Activated CD8-positive, alpha-beta T cell treated with anti-CD3 and anti-CD28 coated beads, Interleukin-2, amount 10 ng/mL, durations not matched to agents 7 days and 5 days (primary cell): ENCODE data around the gene HYI. TPM values are rescaled to one million over a fixed set of nuclear protein-coding genes. Genes with fewer than 3 reads are reported as not detected.
A peak's percentile ranks its signal among the peaks of the same experiment; 100 is the strongest.

ENCODE experiments used
- ATAC-seq: fragments of 150-1000 bp; cut with Tn5 transposase; one replicate; pipeline ENCODE4 v1.10.0; 2021; ENCODE audit warnings: moderate library complexity
- CTCF ChIA-PET: fragments of 350-600 bp; sonication (Branson Sonifier 250); formaldehyde crosslinking; loops from one replicate; lab custom pipeline; 2021; ENCODE audit warnings: antibody characterized with exemption; lab: Charles Lee
- POLR2A ChIA-PET: fragments of 350-600 bp; sonication (Branson Sonifier 250); formaldehyde crosslinking; loops from one replicate; lab custom pipeline; 2021; ENCODE audit warnings: antibody characterized with exemption; lab: Charles Lee
- DNase-seq: peaks from one replicate; pipeline ENCODE4 v3.0.0-alpha.2; 2020
- H3K27ac Mint-ChIP-seq: one replicate; pipeline ENCODE4 v1.8.0; 2021; ENCODE audit warnings: mild to moderate bottlenecking, mixed read lengths
- H3K27me3 Mint-ChIP-seq: one replicate; pipeline ENCODE4 v1.8.0; 2021; ENCODE audit warnings: low read depth, mixed read lengths
- H3K36me3 Mint-ChIP-seq: one replicate; pipeline ENCODE4 v1.8.0; 2021; ENCODE audit warnings: low read depth, mixed read lengths
- H3K4me1 Mint-ChIP-seq: one replicate; pipeline ENCODE4 v1.8.0; 2021; ENCODE audit warnings: low read depth, mixed read lengths
- H3K4me3 Mint-ChIP-seq: one replicate; pipeline ENCODE4 v1.8.0; 2021; ENCODE audit warnings: mild to moderate bottlenecking, mixed read lengths
- H3K9me3 Mint-ChIP-seq: one replicate; pipeline ENCODE4 v1.8.0; 2022; ENCODE audit warnings: mixed read lengths; ENCODE audit not compliant: insufficient read depth
- microRNA-seq: library from miRNA; unstranded; fragments of <30 nt; microRNA quantifications from one replicate; pipeline ENCODE4 v1.2.0, GENCODE V29; 2022
- total RNA-seq, 2 experiments: library from RNA; stranded (reverse); gene quantifications; one replicate each; pipeline ENCODE4 v1.2.3, GENCODE V29; 2021

Gene HYI
- total RNA-seq, 2 experiments from 2014 or later, result 8.4 to 9.5 TPM

DNA sequence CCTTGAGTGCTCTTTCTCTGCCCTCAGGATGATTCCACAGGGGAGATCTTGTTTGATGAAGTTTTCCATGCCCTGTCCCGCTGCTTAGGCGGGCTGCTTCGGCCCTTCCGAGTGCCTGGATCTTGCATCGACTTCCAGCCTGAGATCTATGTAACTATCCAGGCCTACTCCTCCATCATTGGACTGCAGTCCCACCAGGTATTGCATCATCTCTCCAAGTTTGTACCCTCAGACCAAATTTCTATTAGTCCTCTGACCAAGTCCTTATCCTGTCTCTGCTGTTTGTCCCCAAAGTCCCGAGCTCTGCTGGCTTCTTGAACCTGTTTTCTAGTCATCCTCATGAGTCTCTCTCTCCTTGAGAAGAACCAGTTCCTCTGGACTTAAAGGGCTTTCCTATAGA, 49.4 kb downstream of the HYI start:
- no peak overlapping the region for H3K4me3 Mint-ChIP-seq
- H3K9me3 Mint-ChIP-seq, result no peaks in the 10 kb centered on the region
- peaks cover 32% of the 10 kb centered on the region for H3K36me3 Mint-ChIP-seq
- no peak overlapping the region for H3K27ac Mint-ChIP-seq
- DNase-seq (no peak), ATAC-seq (no peak)
- H3K4me1 Mint-ChIP-seq, result no peaks in the 10 kb centered on the region
- ChIA-PET CTCF (interaction anchor here (1.5 kb wide), 1 partner anchor 10 kb away, joined by 4 read pairs; no protein-coding TSS in a partner anchor), POLR2A (no interaction called here)
- no peaks in the 10 kb centered on the region for H3K27me3 Mint-ChIP-seq

DNA sequence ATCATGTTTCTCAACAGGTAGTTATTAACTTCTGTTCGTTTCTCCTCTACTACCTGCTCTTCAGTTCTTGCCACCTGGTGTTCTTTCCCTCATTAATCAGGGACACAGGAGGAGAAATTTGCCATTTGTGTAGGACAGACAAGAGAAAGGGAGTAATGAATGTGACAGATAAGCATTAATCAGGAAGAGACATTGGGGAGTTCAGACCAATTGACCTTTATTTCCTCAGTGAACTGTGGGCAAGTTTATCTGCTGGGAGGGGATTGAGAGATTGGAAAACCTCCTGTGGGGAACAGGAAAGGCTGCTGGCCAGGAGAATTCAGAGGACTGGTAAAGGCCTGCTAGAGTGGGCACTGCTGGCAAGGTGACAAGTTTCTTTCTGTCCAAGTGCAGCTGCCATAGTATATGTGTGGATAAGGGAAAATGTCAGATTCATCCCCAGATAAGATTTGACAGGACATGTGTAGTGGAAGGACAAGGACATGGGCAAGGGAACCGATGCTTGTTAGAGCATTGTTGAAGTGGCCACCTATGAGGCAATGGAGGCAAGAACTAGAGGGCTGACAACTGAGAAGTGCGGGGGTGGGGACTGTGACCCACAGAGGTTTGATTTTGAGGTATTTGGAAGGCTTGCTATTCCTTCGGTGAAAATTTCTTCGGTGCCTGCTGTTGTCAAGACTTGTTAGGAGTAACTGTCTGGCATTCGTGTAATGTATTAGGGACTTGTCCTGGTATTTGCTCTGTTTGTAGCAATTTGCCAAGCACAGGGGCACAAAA, 51.5 kb downstream of the HYI start:
- no peak overlapping the region for H3K4me3 Mint-ChIP-seq
- ATAC-seq, result no peak
- peaks cover 27% of the 10 kb centered on the region for H3K36me3 Mint-ChIP-seq
- ChIA-PET POLR2A (no interaction called here), CTCF (no interaction called here)
- DNase-seq, result no peak
- H3K4me1 Mint-ChIP-seq, result no peaks in the 10 kb centered on the region
- no peaks in the 10 kb centered on the region for H3K9me3 Mint-ChIP-seq
- H3K27me3 Mint-ChIP-seq, result no peaks in the 10 kb centered on the region
- peak overlapping the region; percentile 32 for H3K27ac Mint-ChIP-seq

Small RNA genes within 50 kb of the gene (microRNA-seq; reads per million reads assigned to microRNA genes)
- not detected for gene MIR6735

Other genes with a start within 250 kb of the HYI start
- gene TMEM125, start 183.9 kb downstream of the HYI start, total RNA-seq, result not detected
- gene C1orf210, start 168.3 kb downstream of the HYI start, total RNA-seq, result not detected
- gene TIE1, start 152.9 kb downstream of the HYI start, total RNA-seq, result 1 to 10 TPM in 1 of 2 experiments, under 1 TPM in 1; 0.53 to 1.3 TPM
- not detected for gene MPL, start 116.1 kb downstream of the HYI start, total RNA-seq
- 100 to 1,000 TPM; 214 to 232 TPM for gene CDC20, start 95.0 kb downstream of the HYI start, total RNA-seq
- gene ELOVL1, start 85.9 kb downstream of the HYI start, total RNA-seq, result 10 to 100 TPM; 69.6 to 71.0 TPM
- gene MED8, start 64.1 kb downstream of the HYI start, total RNA-seq, result 10 to 100 TPM; 33.1 to 35.1 TPM
- 10 to 100 TPM; 57.2 to 58.3 TPM for gene SZT2, start 64.0 kb downstream of the HYI start, total RNA-seq
- gene PTPRF, start 77.0 kb upstream of the HYI start, total RNA-seq, result under 1 TPM; 0.61 to 0.65 TPM
- gene KDM4A, start 196.2 kb upstream of the HYI start, total RNA-seq, result 10 to 100 TPM; 31.5 to 37.8 TPM